ENCODE data around the gene RCAN3. TPM values are rescaled to one million over a fixed set of nuclear protein-coding genes. Genes with fewer than 3 reads are reported as not detected.
A peak's percentile ranks its signal among the peaks of the same experiment; 100 is the strongest.

RCAN3 gene
- total RNA-seq, 1 experiment from 2014 or later: 10.2 TPM

- Mint-ChIP-seq H3K4me3 (ENCODE audit: unreplicated experiment) (no peak overlapping the region), H3K36me3 (ENCODE audit: insufficient read depth, unreplicated experiment) (no peaks in the 10 kb centered on the region), H3K4me1 (ENCODE audit: low read depth, unreplicated experiment) (peaks cover 9% of the 10 kb centered on the region), H3K9me3 (ENCODE audit: unreplicated experiment) (no peaks in the 10 kb centered on the region), H3K27ac (ENCODE audit: unreplicated experiment) (peak overlapping the region; percentile 23), H3K27me3 (ENCODE audit: insufficient read depth, unreplicated experiment) (no peaks in the 10 kb centered on the region)
- Histone ChIP-seq H3K36me3 (ENCODE audit: control insufficient read depth, insufficient read depth, low read length) (no peaks in the 10 kb centered on the region), H3K27me3 (replicated peaks; ENCODE audit: control insufficient read depth, insufficient read depth, low read length) (no peaks in the 10 kb centered on the region), H3K9me3 (no peaks in the 10 kb centered on the region), H3K4me1 (no peaks in the 10 kb centered on the region), H3K4me3 (ENCODE audit: low read depth, low read length) (no peak overlapping the region)
- DNase-seq: no peak
- CTCF ChIA-PET: no interaction called here
- no TSS peak for BruUV-seq (replicated peaks)
- POLR2A ChIA-PET: interaction anchor here (0.6 kb wide), 1 partner anchor 313 kb away, joined by 3 read pairs; no protein-coding TSS in a partner anchor
- intact Hi-C loops (cut with micrococcal nuclease; ENCODE audit: unreplicated experiment): no loop called here
- TF ChIP-seq CTCF (IDR thresholded peaks at IDR 0.05; ENCODE audit: insufficient read depth in 1 of 2, low read depth in 1 of 2, low read length in 1 of 2, severe bottlenecking in 1 of 2, unreplicated experiment in 1 of 2): no peak
Measured at GRCh38 chr1:24463776-24464735, 38.6 kb upstream of the RCAN3 start.

- CTCF ChIA-PET: interaction anchor here (0.6 kb wide), 1 partner anchor 17 kb away, joined by 3 read pairs; no protein-coding TSS in a partner anchor
Measured at GRCh38 chr1:24465099-24465498, 37.5 kb upstream of the RCAN3 start.

GRCh38 chr1:24465638-24466037, 37.0 kb upstream of the RCAN3 start:
- H3K36me3 Mint-ChIP-seq (ENCODE audit: insufficient read depth, unreplicated experiment): no peaks in the 10 kb centered on the region
- TF ChIP-seq CTCF (IDR thresholded peaks at IDR 0.05; ENCODE audit: insufficient read depth in 1 of 2, low read depth in 1 of 2, low read length in 1 of 2, severe bottlenecking in 1 of 2, unreplicated experiment in 1 of 2): no peak
- intact Hi-C loops (cut with micrococcal nuclease; ENCODE audit: unreplicated experiment): no loop called here
- no peak overlapping the region for H3K4me3 Mint-ChIP-seq (ENCODE audit: unreplicated experiment)
- DNase-seq: no peak
- no peaks in the 10 kb centered on the region for H3K4me1 ChIP-seq
- H3K9me3 ChIP-seq: no peaks in the 10 kb centered on the region
- CTCF ChIA-PET: no interaction called here
- no peaks in the 10 kb centered on the region for H3K27me3 Mint-ChIP-seq (ENCODE audit: insufficient read depth, unreplicated experiment)
- H3K4me1 Mint-ChIP-seq (ENCODE audit: low read depth, unreplicated experiment): peaks cover 9% of the 10 kb centered on the region
- no peak overlapping the region for H3K27ac Mint-ChIP-seq (ENCODE audit: unreplicated experiment)
- H3K9me3 Mint-ChIP-seq (ENCODE audit: unreplicated experiment): no peaks in the 10 kb centered on the region
- no peaks in the 10 kb centered on the region for H3K36me3 ChIP-seq (ENCODE audit: control insufficient read depth, insufficient read depth, low read length)
- BruUV-seq (replicated peaks): no TSS peak
- no peak overlapping the region for H3K4me3 ChIP-seq (ENCODE audit: low read depth, low read length)
- no peaks in the 10 kb centered on the region for H3K27me3 ChIP-seq (replicated peaks; ENCODE audit: control insufficient read depth, insufficient read depth, low read length)
- POLR2A ChIA-PET: no interaction called here

More at GRCh38 chr1:24465099-24465498, 37.5 kb upstream of the RCAN3 start:
- no peak for TF ChIP-seq CTCF (IDR thresholded peaks at IDR 0.05; ENCODE audit: insufficient read depth in 1 of 2, low read depth in 1 of 2, low read length in 1 of 2, severe bottlenecking in 1 of 2, unreplicated experiment in 1 of 2)
- Mint-ChIP-seq H3K27ac (ENCODE audit: unreplicated experiment) (no peak overlapping the region), H3K27me3 (ENCODE audit: insufficient read depth, unreplicated experiment) (no peaks in the 10 kb centered on the region), H3K4me1 (ENCODE audit: low read depth, unreplicated experiment) (peaks cover 9% of the 10 kb centered on the region), H3K4me3 (ENCODE audit: unreplicated experiment) (no peak overlapping the region), H3K9me3 (ENCODE audit: unreplicated experiment) (no peaks in the 10 kb centered on the region), H3K36me3 (ENCODE audit: insufficient read depth, unreplicated experiment) (no peaks in the 10 kb centered on the region)
- H3K36me3 ChIP-seq (ENCODE audit: control insufficient read depth, insufficient read depth, low read length): no peaks in the 10 kb centered on the region
- intact Hi-C loops (cut with micrococcal nuclease; ENCODE audit: unreplicated experiment): no loop called here
- no peaks in the 10 kb centered on the region for H3K27me3 ChIP-seq (replicated peaks; ENCODE audit: control insufficient read depth, insufficient read depth, low read length)
- no peaks in the 10 kb centered on the region for H3K4me1 ChIP-seq
- POLR2A ChIA-PET: interaction anchor here (0.6 kb wide), 1 partner anchor 314 kb away, joined by 3 read pairs; no protein-coding TSS in a partner anchor
- BruUV-seq (replicated peaks): no TSS peak
- no peaks in the 10 kb centered on the region for H3K9me3 ChIP-seq
- DNase-seq: no peak
- H3K4me3 ChIP-seq (ENCODE audit: low read depth, low read length): no peak overlapping the region

Data from Caco-2 (cell line).